ENCODE results near the gene XPO4. TPM values are rescaled to one million over a fixed set of nuclear protein-coding genes. Genes with fewer than 3 reads are reported as not detected.

The XPO4 gene
- total RNA-seq, 1 experiment from 2014 or later = 34.9 TPM

DNA sequence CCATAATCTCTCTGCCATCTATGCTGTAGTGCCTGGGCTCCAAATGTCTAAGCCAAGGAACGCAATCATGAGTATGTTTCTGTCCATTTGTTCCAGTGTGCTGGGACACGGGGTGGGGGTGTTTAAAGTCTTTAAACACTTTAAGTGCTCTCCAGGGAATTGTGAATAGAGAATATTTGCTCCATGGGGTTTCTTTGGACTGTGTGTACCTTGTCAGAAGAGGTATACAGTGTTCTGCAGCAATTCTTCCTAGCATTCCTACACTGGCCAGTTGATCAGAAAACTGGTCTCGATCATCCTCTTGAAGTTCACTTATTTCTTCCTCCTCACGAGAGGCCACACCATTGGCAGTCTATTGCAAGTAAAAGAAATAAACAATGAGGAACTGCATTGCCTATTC lies 93.7 kb downstream of the XPO4 start (continued):
- TF ChIP-seq NFE2L1 (CRISPR knock-in tag; IDR thresholded peaks at IDR 0.05) (no peak), ZNF317 (CRISPR knock-in tag; IDR thresholded peaks at IDR 0.05; ENCODE audit: borderline replicate concordance, low read depth) (no peak), CREM (CRISPR knock-in tag; IDR thresholded peaks at IDR 0.05) (no peak), PRRX2 (CRISPR knock-in tag; IDR thresholded peaks at IDR 0.05) (no peak), MXD4 (CRISPR knock-in tag; IDR thresholded peaks at IDR 0.05; ENCODE audit: borderline replicate concordance) (no peak), ZBTB21 (CRISPR knock-in tag; IDR thresholded peaks at IDR 0.05; ENCODE audit: borderline replicate concordance) (no peak)
- TF ChIP-seq, protein P1, sequence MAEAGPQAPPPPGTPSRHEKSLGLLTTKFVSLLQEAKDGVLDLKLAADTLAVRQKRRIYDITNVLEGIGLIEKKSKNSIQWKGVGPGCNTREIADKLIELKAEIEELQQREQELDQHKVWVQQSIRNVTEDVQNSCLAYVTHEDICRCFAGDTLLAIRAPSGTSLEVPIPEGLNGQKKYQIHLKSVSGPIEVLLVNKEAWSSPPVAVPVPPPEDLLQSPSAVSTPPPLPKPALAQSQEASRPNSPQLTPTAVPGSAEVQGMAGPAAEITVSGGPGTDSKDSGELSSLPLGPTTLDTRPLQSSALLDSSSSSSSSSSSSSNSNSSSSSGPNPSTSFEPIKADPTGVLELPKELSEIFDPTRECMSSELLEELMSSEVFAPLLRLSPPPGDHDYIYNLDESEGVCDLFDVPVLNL (CRISPR knock-in tag; IDR thresholded peaks at IDR 0.05; ENCODE audit: borderline replicate concordance, low read depth) = no peak
- TF ChIP-seq, protein P2, sequence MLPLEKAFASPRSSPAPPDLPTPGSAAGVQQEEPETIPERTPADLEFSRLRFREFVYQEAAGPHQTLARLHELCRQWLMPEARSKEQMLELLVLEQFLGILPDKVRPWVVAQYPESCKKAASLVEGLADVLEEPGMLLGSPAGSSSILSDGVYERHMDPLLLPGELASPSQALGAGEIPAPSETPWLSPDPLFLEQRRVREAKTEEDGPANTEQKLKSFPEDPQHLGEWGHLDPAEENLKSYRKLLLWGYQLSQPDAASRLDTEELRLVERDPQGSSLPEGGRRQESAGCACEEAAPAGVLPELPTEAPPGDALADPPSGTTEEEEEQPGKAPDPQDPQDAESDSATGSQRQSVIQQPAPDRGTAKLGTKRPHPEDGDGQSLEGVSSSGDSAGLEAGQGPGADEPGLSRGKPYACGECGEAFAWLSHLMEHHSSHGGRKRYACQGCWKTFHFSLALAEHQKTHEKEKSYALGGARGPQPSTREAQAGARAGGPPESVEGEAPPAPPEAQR (CRISPR knock-in tag; IDR thresholded peaks at IDR 0.05) = no peak
- TF ChIP-seq, protein P3, sequence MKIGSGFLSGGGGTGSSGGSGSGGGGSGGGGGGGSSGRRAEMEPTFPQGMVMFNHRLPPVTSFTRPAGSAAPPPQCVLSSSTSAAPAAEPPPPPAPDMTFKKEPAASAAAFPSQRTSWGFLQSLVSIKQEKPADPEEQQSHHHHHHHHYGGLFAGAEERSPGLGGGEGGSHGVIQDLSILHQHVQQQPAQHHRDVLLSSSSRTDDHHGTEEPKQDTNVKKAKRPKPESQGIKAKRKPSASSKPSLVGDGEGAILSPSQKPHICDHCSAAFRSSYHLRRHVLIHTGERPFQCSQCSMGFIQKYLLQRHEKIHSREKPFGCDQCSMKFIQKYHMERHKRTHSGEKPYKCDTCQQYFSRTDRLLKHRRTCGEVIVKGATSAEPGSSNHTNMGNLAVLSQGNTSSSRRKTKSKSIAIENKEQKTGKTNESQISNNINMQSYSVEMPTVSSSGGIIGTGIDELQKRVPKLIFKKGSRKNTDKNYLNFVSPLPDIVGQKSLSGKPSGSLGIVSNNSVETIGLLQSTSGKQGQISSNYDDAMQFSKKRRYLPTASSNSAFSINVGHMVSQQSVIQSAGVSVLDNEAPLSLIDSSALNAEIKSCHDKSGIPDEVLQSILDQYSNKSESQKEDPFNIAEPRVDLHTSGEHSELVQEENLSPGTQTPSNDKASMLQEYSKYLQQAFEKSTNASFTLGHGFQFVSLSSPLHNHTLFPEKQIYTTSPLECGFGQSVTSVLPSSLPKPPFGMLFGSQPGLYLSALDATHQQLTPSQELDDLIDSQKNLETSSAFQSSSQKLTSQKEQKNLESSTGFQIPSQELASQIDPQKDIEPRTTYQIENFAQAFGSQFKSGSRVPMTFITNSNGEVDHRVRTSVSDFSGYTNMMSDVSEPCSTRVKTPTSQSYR (CRISPR knock-in tag; IDR thresholded peaks at IDR 0.05) = no peak
- TF ChIP-seq, protein P4, sequence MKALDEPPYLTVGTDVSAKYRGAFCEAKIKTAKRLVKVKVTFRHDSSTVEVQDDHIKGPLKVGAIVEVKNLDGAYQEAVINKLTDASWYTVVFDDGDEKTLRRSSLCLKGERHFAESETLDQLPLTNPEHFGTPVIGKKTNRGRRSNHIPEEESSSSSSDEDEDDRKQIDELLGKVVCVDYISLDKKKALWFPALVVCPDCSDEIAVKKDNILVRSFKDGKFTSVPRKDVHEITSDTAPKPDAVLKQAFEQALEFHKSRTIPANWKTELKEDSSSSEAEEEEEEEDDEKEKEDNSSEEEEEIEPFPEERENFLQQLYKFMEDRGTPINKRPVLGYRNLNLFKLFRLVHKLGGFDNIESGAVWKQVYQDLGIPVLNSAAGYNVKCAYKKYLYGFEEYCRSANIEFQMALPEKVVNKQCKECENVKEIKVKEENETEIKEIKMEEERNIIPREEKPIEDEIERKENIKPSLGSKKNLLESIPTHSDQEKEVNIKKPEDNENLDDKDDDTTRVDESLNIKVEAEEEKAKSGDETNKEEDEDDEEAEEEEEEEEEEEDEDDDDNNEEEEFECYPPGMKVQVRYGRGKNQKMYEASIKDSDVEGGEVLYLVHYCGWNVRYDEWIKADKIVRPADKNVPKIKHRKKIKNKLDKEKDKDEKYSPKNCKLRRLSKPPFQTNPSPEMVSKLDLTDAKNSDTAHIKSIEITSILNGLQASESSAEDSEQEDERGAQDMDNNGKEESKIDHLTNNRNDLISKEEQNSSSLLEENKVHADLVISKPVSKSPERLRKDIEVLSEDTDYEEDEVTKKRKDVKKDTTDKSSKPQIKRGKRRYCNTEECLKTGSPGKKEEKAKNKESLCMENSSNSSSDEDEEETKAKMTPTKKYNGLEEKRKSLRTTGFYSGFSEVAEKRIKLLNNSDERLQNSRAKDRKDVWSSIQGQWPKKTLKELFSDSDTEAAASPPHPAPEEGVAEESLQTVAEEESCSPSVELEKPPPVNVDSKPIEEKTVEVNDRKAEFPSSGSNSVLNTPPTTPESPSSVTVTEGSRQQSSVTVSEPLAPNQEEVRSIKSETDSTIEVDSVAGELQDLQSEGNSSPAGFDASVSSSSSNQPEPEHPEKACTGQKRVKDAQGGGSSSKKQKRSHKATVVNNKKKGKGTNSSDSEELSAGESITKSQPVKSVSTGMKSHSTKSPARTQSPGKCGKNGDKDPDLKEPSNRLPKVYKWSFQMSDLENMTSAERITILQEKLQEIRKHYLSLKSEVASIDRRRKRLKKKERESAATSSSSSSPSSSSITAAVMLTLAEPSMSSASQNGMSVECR (CRISPR knock-in tag; IDR thresholded peaks at IDR 0.05; ENCODE audit: borderline replicate concordance) = no peak
- TF ChIP-seq, protein P5, sequence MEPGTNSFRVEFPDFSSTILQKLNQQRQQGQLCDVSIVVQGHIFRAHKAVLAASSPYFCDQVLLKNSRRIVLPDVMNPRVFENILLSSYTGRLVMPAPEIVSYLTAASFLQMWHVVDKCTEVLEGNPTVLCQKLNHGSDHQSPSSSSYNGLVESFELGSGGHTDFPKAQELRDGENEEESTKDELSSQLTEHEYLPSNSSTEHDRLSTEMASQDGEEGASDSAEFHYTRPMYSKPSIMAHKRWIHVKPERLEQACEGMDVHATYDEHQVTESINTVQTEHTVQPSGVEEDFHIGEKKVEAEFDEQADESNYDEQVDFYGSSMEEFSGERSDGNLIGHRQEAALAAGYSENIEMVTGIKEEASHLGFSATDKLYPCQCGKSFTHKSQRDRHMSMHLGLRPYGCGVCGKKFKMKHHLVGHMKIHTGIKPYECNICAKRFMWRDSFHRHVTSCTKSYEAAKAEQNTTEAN (CRISPR knock-in tag; IDR thresholded peaks at IDR 0.05) = no peak

DNA sequence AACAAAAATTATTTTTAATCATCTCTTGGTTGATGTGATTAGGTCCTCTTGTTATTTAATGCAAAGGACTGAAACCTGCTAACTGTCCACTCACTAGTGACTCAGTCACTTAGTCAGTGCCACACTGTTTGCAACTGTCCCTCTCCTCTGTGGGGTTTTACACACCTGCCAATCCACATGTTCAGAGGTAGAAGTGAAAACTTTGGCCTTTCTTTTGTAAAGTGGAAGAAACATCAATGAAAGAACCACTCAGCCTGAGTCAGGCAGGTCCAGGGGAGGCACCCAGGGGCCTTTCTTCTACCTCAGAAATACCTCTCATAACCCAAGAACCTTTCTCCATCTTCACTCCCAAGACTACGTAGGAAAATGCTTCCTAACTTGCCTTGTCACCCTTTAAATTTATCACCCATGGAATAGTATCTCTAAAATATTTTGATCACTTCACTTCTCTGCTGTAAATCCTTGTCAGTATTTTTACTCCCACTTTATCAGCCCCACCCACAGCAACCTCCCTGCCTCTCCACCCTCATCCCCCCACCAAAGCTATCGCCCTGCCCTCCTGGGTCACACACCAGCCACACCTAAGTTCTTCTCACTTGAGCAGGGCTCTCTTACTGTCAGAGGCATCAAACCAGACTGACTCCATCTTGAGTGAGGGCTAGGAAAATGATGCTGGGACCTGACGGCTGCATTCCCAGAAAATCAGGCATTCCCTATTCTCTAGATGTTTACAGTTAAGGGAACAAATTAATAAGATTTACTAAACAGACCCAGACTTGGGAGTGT lies 99.2 kb downstream of the XPO4 start:
- no peak for ATAC-seq
- ChIA-PET CTCF (no interaction called here), POLR2A (no interaction called here)
- Mint-ChIP-seq H3K4me3 (no peak overlapping the region), H3K9me3 (no peaks in the 10 kb centered on the region), H3K4me1 (no peaks in the 10 kb centered on the region), H3K27me3 (ENCODE audit: low read depth) (no peaks in the 10 kb centered on the region), H3K27ac (peak overlapping the region; percentile 55; the same call in 1 of the 2 replicates), H3K36me3 (peaks cover 19% of the 10 kb centered on the region)
- no peak for DNase-seq (ENCODE audit: low spot score)
- TF ChIP-seq, protein P6, sequence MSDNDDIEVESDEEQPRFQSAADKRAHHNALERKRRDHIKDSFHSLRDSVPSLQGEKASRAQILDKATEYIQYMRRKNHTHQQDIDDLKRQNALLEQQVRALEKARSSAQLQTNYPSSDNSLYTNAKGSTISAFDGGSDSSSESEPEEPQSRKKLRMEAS (CRISPR knock-in tag; IDR thresholded peaks at IDR 0.05) = no peak
- TF ChIP-seq, protein P7, sequence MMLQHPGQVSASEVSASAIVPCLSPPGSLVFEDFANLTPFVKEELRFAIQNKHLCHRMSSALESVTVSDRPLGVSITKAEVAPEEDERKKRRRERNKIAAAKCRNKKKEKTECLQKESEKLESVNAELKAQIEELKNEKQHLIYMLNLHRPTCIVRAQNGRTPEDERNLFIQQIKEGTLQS (CRISPR knock-in tag; conservative IDR thresholded peaks at IDR 0.05) = no peak
- TF ChIP-seq, protein P8, sequence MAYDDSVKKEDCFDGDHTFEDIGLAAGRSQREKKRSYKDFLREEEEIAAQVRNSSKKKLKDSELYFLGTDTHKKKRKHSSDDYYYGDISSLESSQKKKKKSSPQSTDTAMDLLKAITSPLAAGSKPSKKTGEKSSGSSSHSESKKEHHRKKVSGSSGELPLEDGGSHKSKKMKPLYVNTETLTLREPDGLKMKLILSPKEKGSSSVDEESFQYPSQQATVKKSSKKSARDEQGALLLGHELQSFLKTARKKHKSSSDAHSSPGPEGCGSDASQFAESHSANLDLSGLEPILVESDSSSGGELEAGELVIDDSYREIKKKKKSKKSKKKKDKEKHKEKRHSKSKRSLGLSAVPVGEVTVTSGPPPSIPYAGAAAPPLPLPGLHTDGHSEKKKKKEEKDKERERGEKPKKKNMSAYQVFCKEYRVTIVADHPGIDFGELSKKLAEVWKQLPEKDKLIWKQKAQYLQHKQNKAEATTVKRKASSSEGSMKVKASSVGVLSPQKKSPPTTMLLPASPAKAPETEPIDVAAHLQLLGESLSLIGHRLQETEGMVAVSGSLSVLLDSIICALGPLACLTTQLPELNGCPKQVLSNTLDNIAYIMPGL (CRISPR knock-in tag; IDR thresholded peaks at IDR 0.05) = no peak
- TF ChIP-seq TEAD4 (CRISPR knock-in tag; IDR thresholded peaks at IDR 0.05) = no peak
- TF ChIP-seq MXD4 (CRISPR knock-in tag; IDR thresholded peaks at IDR 0.05; ENCODE audit: borderline replicate concordance) = no peak
- TF ChIP-seq, protein P9, sequence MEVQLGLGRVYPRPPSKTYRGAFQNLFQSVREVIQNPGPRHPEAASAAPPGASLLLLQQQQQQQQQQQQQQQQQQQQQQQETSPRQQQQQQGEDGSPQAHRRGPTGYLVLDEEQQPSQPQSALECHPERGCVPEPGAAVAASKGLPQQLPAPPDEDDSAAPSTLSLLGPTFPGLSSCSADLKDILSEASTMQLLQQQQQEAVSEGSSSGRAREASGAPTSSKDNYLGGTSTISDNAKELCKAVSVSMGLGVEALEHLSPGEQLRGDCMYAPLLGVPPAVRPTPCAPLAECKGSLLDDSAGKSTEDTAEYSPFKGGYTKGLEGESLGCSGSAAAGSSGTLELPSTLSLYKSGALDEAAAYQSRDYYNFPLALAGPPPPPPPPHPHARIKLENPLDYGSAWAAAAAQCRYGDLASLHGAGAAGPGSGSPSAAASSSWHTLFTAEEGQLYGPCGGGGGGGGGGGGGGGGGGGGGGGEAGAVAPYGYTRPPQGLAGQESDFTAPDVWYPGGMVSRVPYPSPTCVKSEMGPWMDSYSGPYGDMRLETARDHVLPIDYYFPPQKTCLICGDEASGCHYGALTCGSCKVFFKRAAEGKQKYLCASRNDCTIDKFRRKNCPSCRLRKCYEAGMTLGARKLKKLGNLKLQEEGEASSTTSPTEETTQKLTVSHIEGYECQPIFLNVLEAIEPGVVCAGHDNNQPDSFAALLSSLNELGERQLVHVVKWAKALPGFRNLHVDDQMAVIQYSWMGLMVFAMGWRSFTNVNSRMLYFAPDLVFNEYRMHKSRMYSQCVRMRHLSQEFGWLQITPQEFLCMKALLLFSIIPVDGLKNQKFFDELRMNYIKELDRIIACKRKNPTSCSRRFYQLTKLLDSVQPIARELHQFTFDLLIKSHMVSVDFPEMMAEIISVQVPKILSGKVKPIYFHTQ (CRISPR knock-in tag; IDR thresholded peaks at IDR 0.05) = no peak
- TF ChIP-seq MYBL2 (CRISPR knock-in tag; IDR thresholded peaks at IDR 0.05) = no peak
- no peak for TF ChIP-seq ZNF423 (CRISPR knock-in tag; IDR thresholded peaks at IDR 0.05)

All from WTC11 (cell line).